ENCODE measurements around the gene MAGEA2.
"Not testable (repeated sequence)": the region's sequence is repeated elsewhere in the genome, so short reads cannot be mapped to it uniquely, and the experiment has no call there.

DNA sequence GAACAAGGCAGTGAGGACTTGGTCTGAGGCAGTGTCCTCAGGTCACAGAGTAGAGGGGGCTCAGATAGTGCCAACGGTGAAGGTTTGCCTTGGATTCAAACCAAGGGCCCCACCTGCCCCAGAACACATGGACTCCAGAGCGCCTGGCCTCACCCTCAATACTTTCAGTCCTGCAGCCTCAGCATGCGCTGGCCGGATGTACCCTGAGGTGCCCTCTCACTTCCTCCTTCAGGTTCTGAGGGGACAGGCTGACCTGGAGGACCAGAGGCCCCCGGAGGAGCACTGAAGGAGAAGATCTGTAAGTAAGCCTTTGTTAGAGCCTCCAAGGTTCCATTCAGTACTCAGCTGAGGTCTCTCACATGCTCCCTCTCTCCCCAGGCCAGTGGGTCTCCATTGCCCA lies 53.3 kb downstream of the MAGEA2 start:
- TF ChIP-seq, protein P1, sequence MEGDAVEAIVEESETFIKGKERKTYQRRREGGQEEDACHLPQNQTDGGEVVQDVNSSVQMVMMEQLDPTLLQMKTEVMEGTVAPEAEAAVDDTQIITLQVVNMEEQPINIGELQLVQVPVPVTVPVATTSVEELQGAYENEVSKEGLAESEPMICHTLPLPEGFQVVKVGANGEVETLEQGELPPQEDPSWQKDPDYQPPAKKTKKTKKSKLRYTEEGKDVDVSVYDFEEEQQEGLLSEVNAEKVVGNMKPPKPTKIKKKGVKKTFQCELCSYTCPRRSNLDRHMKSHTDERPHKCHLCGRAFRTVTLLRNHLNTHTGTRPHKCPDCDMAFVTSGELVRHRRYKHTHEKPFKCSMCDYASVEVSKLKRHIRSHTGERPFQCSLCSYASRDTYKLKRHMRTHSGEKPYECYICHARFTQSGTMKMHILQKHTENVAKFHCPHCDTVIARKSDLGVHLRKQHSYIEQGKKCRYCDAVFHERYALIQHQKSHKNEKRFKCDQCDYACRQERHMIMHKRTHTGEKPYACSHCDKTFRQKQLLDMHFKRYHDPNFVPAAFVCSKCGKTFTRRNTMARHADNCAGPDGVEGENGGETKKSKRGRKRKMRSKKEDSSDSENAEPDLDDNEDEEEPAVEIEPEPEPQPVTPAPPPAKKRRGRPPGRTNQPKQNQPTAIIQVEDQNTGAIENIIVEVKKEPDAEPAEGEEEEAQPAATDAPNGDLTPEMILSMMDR (IDR thresholded peaks at IDR 0.05; ENCODE audit: insufficient read depth, low read length, poor library complexity, severe bottlenecking), result not testable (repeated sequence)
- not testable (repeated sequence) for TF ChIP-seq EZH2phosphoT487 (conservative IDR thresholded peaks at IDR 0.05; ENCODE audit: low read length)
